Adrenal gland (tissue), 12 donors: ENCODE measurements around the gene SPIB. TPM values are rescaled to one million over a fixed set of nuclear protein-coding genes. Genes with fewer than 3 reads are reported as not detected.

ENCODE experiments used
- DNase-seq, 7 donors: peaks; one replicate each; pipeline ENCODE4 v3.0.0-alpha.2; 2019 to 2020
- H3K27ac ChIP-seq, 5 donors: fragments of 200-600 bp; sonication (generic) in 4 of 5; 1 replicate in 3 of 5; 2 replicates in 2 of 5; pipeline versions ENCODE4 v1.5.1 to v1.8.0; 2016 to 2020; ENCODE audit warnings: mild to moderate bottlenecking in 1 of 5
- H3K27me3 ChIP-seq: fragments of 200-600 bp; 2 replicates; pipeline ENCODE4 v1.8.0; 2021
- H3K36me3 ChIP-seq, 2 donors: fragments of 200-600 bp; replicated peaks in 1 of 2; 1 replicate in 1 of 2; 2 replicates in 1 of 2; pipeline versions ENCODE4 v1.5.1 to v1.8.0; 2018 to 2022
- H3K4me1 ChIP-seq, 2 donors: fragments of 200-600 bp; replicated peaks in 1 of 2; 1 replicate in 1 of 2; 2 replicates in 1 of 2; pipeline versions ENCODE4 v1.5.1 to v1.8.0; 2018 to 2021
- H3K4me3 ChIP-seq, 4 donors: fragments of 200-600 bp; sonication (generic) in 3 of 4; one replicate each; pipeline ENCODE4 v1.5.1; 2016 to 2018
- H3K9me3 ChIP-seq, 3 donors: fragments of 200-600 bp; sonication (generic) in 1 of 3; replicated peaks in 1 of 3; 1 replicate in 2 of 3; 2 replicates in 1 of 3; pipeline versions ENCODE4 v1.5.1 to v1.8.0; 2016 to 2021
- CTCF ChIP-seq, 6 experiments: fragments of 450-650 bp in 4 of 6; fragments of 200-600 bp in 2 of 6; sonication (generic) in 1 of 6; IDR thresholded peaks; 1 replicate in 5 of 6; 2 replicates in 1 of 6; pipeline versions ENCODE4 v1.5.1 to v1.8.0; 2016 to 2021; ENCODE audit warnings: antibody characterized with exemption in 6 of 6, mild to moderate bottlenecking in 2 of 6, moderate library complexity in 1 of 6
- POLR2A ChIP-seq, 2 donors: fragments of 450-650 bp; IDR thresholded peaks; one replicate each; pipeline ENCODE4 v1.6.1; 2017; ENCODE audit warnings: antibody characterized with exemption in 2 of 2, mild to moderate bottlenecking in 2 of 2, moderate library complexity in 1 of 2
- WGBS, 4 donors: extraction: QIAGEN DNeasy Blood & Tissue Kit in 2 of 4; methylation state at CpG; one replicate each; pipeline versions ENCODE4 v1.1.5 to v1.1.7; 2013 to 2017; 5-methylcytosine and 5-hydroxymethylcytosine counted together
- intact Hi-C, 2 donors: fragments of 100-400 bp; cut with DNase I; formaldehyde crosslinking; loops; one replicate each; pipeline versions ENCODE4 v1.14.1 to v1.15.0; 2022 to 2023
- polyA plus RNA-seq, 3 donors: library from polyadenylated mRNA; stranded (reverse); fragments of 200-250 nt in 2 of 3; fragments of 350-450 nt in 1 of 3; fragmentation: Illumina TruSeq in 1 of 3; extraction: RNeasy Lipid Tissue Mini Kit (QIAGEN cat#74804) in 1 of 3; gene quantifications; one replicate each; pipeline ENCODE4 v1.2.3, GENCODE V29; 2013 to 2014
- total RNA-seq, 9 donors: library from RNA; depleted of rRNA in 4 of 9; stranded (reverse); fragments of >200 nt in 4 of 9; fragments of 120-200 nt in 1 of 9; fragmentation: NEBNext Ultra II Directional in 1 of 9; extraction: Animal tissue kit (Norgen Biotek cat#: 25700) in 1 of 9; gene quantifications; one replicate each; pipeline versions ENCODE4 v1.1.0 to v1.2.4, GENCODE V29; 2013 to 2023
- donor health status: healthy with polysubstance abuse.
- donor health status: Bipolar disorder and iron deficiency.
- donor health status: DM: yes; HTN: yes; CAD: no.
- donor health status: DM: no; HTN: no; CAD: no.
- donor health status: DM: no; HTN: no; CAD: no.
- donor health status: DM: yes; HTN: yes; CAD: no.

SPIB gene
- total and polyA plus RNA-seq, 12 donors: 0.03 to 0.29 (median 0.12) TPM; not detected in 8

DNA sequence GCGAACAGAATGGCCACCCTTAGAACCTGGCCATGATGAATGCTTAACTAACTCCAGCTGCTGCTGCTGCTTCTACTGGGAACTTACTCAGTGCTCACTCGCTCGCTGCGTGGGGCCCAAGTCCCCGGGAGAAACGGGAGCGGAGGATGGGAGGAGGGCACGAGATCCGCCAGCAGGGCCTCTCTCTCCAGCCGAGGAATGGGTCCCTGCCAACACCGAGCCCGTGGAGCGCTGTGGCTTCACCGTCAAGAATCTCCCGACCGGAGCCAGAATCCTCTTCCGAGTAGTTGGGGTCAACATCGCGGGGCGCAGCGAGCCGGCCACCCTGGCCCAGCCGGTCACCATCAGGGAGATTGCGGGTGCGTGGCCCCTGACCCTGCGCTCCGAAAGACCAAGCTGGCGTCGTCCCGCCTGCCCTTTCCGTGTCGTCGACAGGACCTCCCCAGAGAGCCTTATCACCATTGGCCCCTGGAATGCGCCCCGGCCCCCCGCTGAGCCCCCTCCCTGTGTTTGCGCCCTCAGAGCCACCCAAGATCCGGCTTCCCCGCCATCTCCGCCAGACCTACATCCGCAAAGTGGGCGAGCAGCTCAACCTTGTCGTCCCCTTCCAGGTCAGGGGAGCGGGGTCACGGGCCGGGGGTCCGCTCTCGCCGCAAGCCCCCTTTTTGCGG lies 39.8 kb downstream of the SPIB start:
- TF ChIP-seq POLR2A (IDR thresholded peaks at IDR 0.05) (no peak), CTCF (IDR thresholded peaks at IDR 0.05) (no peak)
- intact Hi-C loops: no loop called here
- Histone ChIP-seq H3K27me3 (peaks cover 10% of the 10 kb centered on the region), H3K4me1 (no peaks in the 10 kb centered on the region), H3K36me3 (no peaks in the 10 kb centered on the region), H3K4me3 (no peak overlapping the region), H3K27ac (no peak overlapping the region), H3K9me3 (no peaks in the 10 kb centered on the region)
- 36 to 53% (median 42%) methylated on average over 19 to 50 of the region's 50 CpGs for WGBS, 4 donors
- no peak for DNase-seq

- intact Hi-C loops: no loop called here
- TF ChIP-seq POLR2A (IDR thresholded peaks at IDR 0.05): no peak
- no peak overlapping the region for H3K27ac ChIP-seq
- H3K9me3 ChIP-seq: no peaks in the 10 kb centered on the region
- H3K4me3 ChIP-seq: no peak overlapping the region
- DNase-seq: no peak
- H3K4me1 ChIP-seq: no peaks in the 10 kb centered on the region
- peaks cover 10% of the 10 kb centered on the region for H3K27me3 ChIP-seq
- no peaks in the 10 kb centered on the region for H3K36me3 ChIP-seq
- WGBS, 4 donors: 50 to 58% (median 50%) methylated on average over 4 to 32 of the region's 32 CpGs; no CpG with 5 or more reads in 1 of the 4 donors
Measured at GRCh38 chr19:50459067-50459456, 40.3 kb downstream of the SPIB start.

DNA sequence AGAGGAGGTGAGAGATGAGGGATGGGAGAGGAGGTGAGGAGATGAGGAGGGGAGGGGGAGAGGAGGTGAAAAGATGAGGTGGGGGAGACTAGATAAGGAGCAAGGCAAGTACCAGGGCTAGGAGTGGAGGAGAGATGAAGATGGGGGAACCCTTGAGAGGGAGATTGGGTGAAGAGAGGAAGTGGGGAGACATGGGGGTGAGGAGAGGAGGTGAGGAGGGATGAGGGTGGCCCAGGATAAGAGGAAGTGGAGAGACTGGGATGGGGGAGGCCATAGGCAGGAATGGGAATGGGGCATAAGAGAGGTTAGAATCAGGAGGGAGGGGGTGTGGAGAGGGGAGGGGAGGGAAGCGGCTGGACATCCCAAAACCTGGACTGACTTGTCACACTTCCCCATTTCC lies 40.9 kb downstream of the SPIB start:
- Histone ChIP-seq H3K36me3 (no peaks in the 10 kb centered on the region), H3K9me3 (no peaks in the 10 kb centered on the region), H3K27me3 (peaks cover 10% of the 10 kb centered on the region), H3K27ac (no peak overlapping the region), H3K4me1 (no peaks in the 10 kb centered on the region), H3K4me3 (no peak overlapping the region)
- TF ChIP-seq CTCF (IDR thresholded peaks at IDR 0.05) (no peak), POLR2A (IDR thresholded peaks at IDR 0.05) (no peak)
- intact Hi-C loops: loop anchor here (5.0 kb wide), 1 partner anchor 92 kb away; the partner anchor contains the start of gene NAPSA (in 2 of the 2)
- 18 to 70% (median 42%) methylated on average over 1 of the region's 1 CpG for WGBS, 4 donors
- no peak for DNase-seq

DNA sequence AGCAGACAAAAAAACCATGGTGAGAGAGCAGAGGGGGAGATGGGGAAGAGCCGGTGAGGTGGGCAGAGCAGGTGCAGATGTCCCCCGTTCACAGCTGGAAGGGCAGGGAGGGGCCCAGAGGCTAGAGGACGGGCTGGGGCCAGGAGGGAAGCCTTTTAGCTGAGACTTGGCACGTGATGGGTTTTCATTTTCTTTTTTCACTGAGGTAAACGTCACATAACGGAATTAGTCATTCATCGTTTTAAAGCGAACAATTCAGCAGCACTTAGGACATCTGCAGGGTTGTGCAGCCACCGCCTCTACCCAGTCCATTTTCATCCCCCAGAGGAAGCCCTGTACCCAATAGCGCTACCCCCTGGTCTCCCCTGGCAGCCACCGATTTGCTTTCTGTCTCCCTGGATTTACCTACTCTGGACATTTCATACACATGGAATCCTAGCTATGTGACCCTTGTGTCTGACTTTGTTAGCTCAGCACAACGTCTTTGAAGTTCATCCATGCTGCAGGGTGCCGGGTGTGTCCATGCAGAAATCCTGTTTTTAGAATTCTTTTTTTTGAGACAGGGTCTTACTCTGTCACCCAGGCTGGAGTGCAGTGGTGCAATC lies 41.5 kb downstream of the SPIB start:
- WGBS, 4 donors: 26 to 31% (median 30%) methylated on average over 13 of the region's 13 CpGs
- Histone ChIP-seq H3K27ac (no peak overlapping the region), H3K9me3 (no peaks in the 10 kb centered on the region), H3K36me3 (no peaks in the 10 kb centered on the region), H3K27me3 (peaks cover 10% of the 10 kb centered on the region), H3K4me1 (no peaks in the 10 kb centered on the region), H3K4me3 (no peak overlapping the region)
- TF ChIP-seq POLR2A (IDR thresholded peaks at IDR 0.05) (no peak), CTCF (IDR thresholded peaks at IDR 0.05) (no peak)
- no peak for DNase-seq
- intact Hi-C loops: loop anchor here (5.0 kb wide), 1 partner anchor 93 kb away; the partner anchor contains the start of gene NAPSA (in 2 of the 2)
